ENCODE measurements around the gene TSG101.

TSG101 gene

DNA sequence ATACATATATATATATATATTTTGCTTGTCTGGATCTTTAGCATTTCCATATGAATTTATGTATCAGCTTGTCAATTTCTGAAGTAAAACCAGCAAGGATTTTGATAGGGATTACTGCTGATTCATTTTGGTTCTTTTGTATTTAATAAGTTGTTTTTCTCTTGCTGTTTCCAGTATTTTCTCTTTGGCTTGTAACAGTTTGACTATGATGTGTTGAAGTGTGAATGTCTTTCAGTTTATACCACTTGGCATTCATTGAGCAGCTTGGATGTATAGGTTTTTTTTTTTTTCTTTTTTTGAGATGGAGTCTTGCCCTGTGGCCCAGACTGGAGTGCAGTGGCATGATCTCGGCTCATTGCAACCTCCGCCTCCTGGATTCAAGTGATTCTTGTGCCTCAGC lies 58.7 kb downstream of the TSG101 start:
- DNase-seq (ENCODE audit: low read depth, low spot score): no peak
- WGBS (ENCODE audit: insufficient coverage, insufficient read length): no CpG with 5 or more reads among the region's 2 CpGs
- Histone ChIP-seq H3K4me3 (ENCODE audit: low read length) (no peak overlapping the region), H3K9me3 (ENCODE audit: control insufficient read depth, insufficient read depth, low read length) (no peaks in the 10 kb centered on the region), H3K27me3 (ENCODE audit: control insufficient read depth, insufficient read depth, low read length) (no peaks in the 10 kb centered on the region; the same call in 1 of the 2 replicates), H3K36me3 (ENCODE audit: control insufficient read depth, insufficient read depth, low read length) (no peaks in the 10 kb centered on the region), H3K4me1 (ENCODE audit: control insufficient read depth, insufficient read depth, low read length) (no peaks in the 10 kb centered on the region), H3K27ac (ENCODE audit: low read length) (no peak overlapping the region)

- Histone ChIP-seq H3K4me1 (ENCODE audit: control insufficient read depth, insufficient read depth, low read length) (no peaks in the 10 kb centered on the region), H3K27ac (ENCODE audit: low read length) (no peak overlapping the region), H3K9me3 (ENCODE audit: control insufficient read depth, insufficient read depth, low read length) (no peaks in the 10 kb centered on the region), H3K27me3 (ENCODE audit: control insufficient read depth, insufficient read depth, low read length) (no peaks in the 10 kb centered on the region; the same call in 1 of the 2 replicates), H3K36me3 (ENCODE audit: control insufficient read depth, insufficient read depth, low read length) (no peaks in the 10 kb centered on the region), H3K4me3 (ENCODE audit: low read length) (no peak overlapping the region)
- no peak for DNase-seq (ENCODE audit: low read depth, low spot score)
- WGBS (ENCODE audit: insufficient coverage, insufficient read length): no CpG with 5 or more reads among the region's 2 CpGs
Observed at GRCh38 chr11:18466402-18466801, 60.3 kb downstream of the TSG101 start.

GRCh38 chr11:18463439-18463838 lies 63.3 kb downstream of the TSG101 start:
- H3K4me3 ChIP-seq (ENCODE audit: low read length): no peak overlapping the region
- H3K36me3 ChIP-seq (ENCODE audit: control insufficient read depth, insufficient read depth, low read length): no peaks in the 10 kb centered on the region
- no CpG with 5 or more reads among the region's 1 CpG for WGBS (ENCODE audit: insufficient coverage, insufficient read length)
- no peaks in the 10 kb centered on the region; the same call in 1 of the 2 replicates for H3K27me3 ChIP-seq (ENCODE audit: control insufficient read depth, insufficient read depth, low read length)
- H3K9me3 ChIP-seq (ENCODE audit: control insufficient read depth, insufficient read depth, low read length): no peaks in the 10 kb centered on the region
- H3K4me1 ChIP-seq (ENCODE audit: control insufficient read depth, insufficient read depth, low read length): no peaks in the 10 kb centered on the region
- no peak for DNase-seq (ENCODE audit: low read depth, low spot score)
- no peak overlapping the region for H3K27ac ChIP-seq (ENCODE audit: low read length)

DNA sequence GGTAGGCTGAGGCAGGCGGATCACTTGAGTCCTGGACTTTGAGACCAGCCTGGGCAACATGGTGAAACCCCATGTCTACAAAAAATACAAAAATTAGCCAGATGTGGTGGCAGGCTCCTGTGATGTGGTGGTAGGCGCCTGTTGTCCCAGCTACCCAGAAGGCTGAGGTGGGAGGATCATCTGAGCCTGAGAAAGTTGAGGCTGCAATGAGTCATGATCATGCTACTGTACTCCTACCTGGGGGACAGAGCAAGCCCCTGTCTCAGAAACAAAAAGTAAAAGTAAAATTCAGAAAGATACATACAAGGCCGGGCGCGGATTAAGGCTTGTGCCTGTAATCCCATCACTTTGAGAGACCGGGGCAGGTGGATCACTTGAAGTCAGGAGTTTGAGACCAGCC lies 64.8 kb downstream of the TSG101 start:
- no peak overlapping the region for H3K27ac ChIP-seq (ENCODE audit: low read length)
- H3K9me3 ChIP-seq (ENCODE audit: control insufficient read depth, insufficient read depth, low read length): no peaks in the 10 kb centered on the region
- H3K27me3 ChIP-seq (ENCODE audit: control insufficient read depth, insufficient read depth, low read length): no peaks in the 10 kb centered on the region; the same call in 1 of the 2 replicates
- no peak overlapping the region for H3K4me3 ChIP-seq (ENCODE audit: low read length)
- H3K36me3 ChIP-seq (ENCODE audit: control insufficient read depth, insufficient read depth, low read length): no peaks in the 10 kb centered on the region
- no CpG with 5 or more reads among the region's 6 CpGs for WGBS (ENCODE audit: insufficient coverage, insufficient read length)
- H3K4me1 ChIP-seq (ENCODE audit: control insufficient read depth, insufficient read depth, low read length): no peaks in the 10 kb centered on the region
- DNase-seq (ENCODE audit: low read depth, low spot score): no peak

- Histone ChIP-seq H3K9me3 (ENCODE audit: control insufficient read depth, insufficient read depth, low read length) (no peaks in the 10 kb centered on the region), H3K4me3 (ENCODE audit: low read length) (no peak overlapping the region), H3K4me1 (ENCODE audit: control insufficient read depth, insufficient read depth, low read length) (no peaks in the 10 kb centered on the region), H3K27ac (ENCODE audit: low read length) (no peak overlapping the region), H3K27me3 (ENCODE audit: control insufficient read depth, insufficient read depth, low read length) (no peaks in the 10 kb centered on the region), H3K36me3 (ENCODE audit: control insufficient read depth, insufficient read depth, low read length) (no peaks in the 10 kb centered on the region)
- no CpG with 5 or more reads among the region's 4 CpGs for WGBS (ENCODE audit: insufficient coverage, insufficient read length)
- DNase-seq (ENCODE audit: low read depth, low spot score): no peak
Observed at GRCh38 chr11:18459634-18460033, 67.1 kb downstream of the TSG101 start.

DNA sequence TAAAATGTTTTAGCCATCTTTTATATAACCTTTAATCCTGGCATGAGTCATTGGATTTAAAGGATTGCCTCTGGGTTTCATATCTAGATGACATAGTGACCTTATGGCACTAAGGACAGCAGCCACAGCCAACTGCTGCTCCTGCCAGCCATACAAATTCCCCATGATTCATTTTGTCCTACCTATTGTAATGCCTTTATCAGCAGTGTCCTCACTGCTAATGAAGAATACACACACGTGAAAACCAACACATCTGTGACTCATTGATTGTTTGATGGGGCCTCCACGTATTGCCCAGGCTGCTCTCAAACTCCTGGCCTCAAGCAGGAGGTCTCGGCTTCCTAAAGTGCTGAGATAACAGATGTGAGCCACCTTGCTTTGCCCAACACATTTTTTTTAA lies 69.3 kb downstream of the TSG101 start:
- H3K27ac ChIP-seq (ENCODE audit: low read length): no peak overlapping the region
- no CpG with 5 or more reads among the region's 3 CpGs for WGBS (ENCODE audit: insufficient coverage, insufficient read length)
- H3K9me3 ChIP-seq (ENCODE audit: control insufficient read depth, insufficient read depth, low read length): no peaks in the 10 kb centered on the region
- H3K36me3 ChIP-seq (ENCODE audit: control insufficient read depth, insufficient read depth, low read length): no peaks in the 10 kb centered on the region
- no peak for DNase-seq (ENCODE audit: low read depth, low spot score)
- no peak overlapping the region for H3K4me3 ChIP-seq (ENCODE audit: low read length)
- no peaks in the 10 kb centered on the region for H3K27me3 ChIP-seq (ENCODE audit: control insufficient read depth, insufficient read depth, low read length)
- no peaks in the 10 kb centered on the region for H3K4me1 ChIP-seq (ENCODE audit: control insufficient read depth, insufficient read depth, low read length)

DNA sequence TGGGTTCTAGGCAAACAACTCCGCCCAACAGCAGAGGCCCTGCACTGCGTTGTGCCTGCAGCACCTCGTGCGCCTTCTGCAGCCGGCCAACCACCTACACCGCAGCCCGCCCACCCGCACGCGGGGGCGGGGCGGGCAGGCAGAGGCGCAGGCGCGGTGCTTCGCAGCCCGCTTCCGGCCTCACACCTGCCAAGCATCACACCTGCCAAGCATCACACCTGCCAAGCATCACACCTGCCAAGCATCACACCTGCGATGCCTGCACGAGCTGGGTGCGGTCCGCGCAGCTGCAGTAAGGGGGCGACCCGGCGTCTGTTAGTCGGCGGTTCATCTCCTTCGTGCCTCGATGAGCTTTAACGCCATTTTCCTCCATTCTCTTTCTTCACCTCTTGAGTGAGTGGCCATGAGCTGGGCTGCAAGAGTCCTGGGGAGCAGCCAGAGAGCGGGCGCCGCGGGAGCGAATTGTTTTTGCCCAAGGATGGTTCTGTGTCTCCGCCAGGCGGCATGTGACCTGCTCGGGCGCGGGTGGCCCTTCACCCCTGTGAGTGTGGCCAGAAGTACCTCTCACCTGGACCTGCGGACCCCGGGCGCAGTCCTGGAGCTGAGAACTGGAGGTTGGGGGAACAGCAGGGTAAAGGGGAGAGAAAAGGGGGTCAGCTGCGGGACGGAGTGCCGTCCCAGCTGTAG lies 70.9 kb downstream of the TSG101 start, which contains the start of gene LDHAL6A:
TSS of gene LDHAL6A (plus strand) at position 171 of the 687 bp plus-strand sequence. CDS start 825 bp downstream, outside the sequence.
- no CpG with 5 or more reads among the region's 47 CpGs for WGBS (ENCODE audit: insufficient coverage, insufficient read length)
- no peak within 1 kb of the TSS for H3K4me3 ChIP-seq (ENCODE audit: low read length)
- H3K4me1 ChIP-seq (ENCODE audit: control insufficient read depth, insufficient read depth, low read length): no peaks in the 10 kb centered on the region
- DNase-seq (ENCODE audit: low read depth, low spot score): no peak
- H3K36me3 ChIP-seq (ENCODE audit: control insufficient read depth, insufficient read depth, low read length): no peaks in the 10 kb centered on the region
- H3K27ac ChIP-seq (ENCODE audit: low read length): no peak within 1 kb of the TSS
- H3K9me3 ChIP-seq (ENCODE audit: control insufficient read depth, insufficient read depth, low read length): no peaks in the 10 kb centered on the region
- no peaks in the 10 kb centered on the region for H3K27me3 ChIP-seq (ENCODE audit: control insufficient read depth, insufficient read depth, low read length)

- no peak for DNase-seq (ENCODE audit: low read depth, low spot score)
- H3K4me3 ChIP-seq (ENCODE audit: low read length): no peak overlapping the region
- no CpG with 5 or more reads among the region's 2 CpGs for WGBS (ENCODE audit: insufficient coverage, insufficient read length)
- H3K36me3 ChIP-seq (ENCODE audit: control insufficient read depth, insufficient read depth, low read length): no peaks in the 10 kb centered on the region
- no peak overlapping the region for H3K27ac ChIP-seq (ENCODE audit: low read length)
- H3K4me1 ChIP-seq (ENCODE audit: control insufficient read depth, insufficient read depth, low read length): no peaks in the 10 kb centered on the region
- H3K27me3 ChIP-seq (ENCODE audit: control insufficient read depth, insufficient read depth, low read length): no peaks in the 10 kb centered on the region
- H3K9me3 ChIP-seq (ENCODE audit: control insufficient read depth, insufficient read depth, low read length): no peaks in the 10 kb centered on the region
Observed at GRCh38 chr11:18452927-18453326, 73.8 kb downstream of the TSG101 start.

DNA sequence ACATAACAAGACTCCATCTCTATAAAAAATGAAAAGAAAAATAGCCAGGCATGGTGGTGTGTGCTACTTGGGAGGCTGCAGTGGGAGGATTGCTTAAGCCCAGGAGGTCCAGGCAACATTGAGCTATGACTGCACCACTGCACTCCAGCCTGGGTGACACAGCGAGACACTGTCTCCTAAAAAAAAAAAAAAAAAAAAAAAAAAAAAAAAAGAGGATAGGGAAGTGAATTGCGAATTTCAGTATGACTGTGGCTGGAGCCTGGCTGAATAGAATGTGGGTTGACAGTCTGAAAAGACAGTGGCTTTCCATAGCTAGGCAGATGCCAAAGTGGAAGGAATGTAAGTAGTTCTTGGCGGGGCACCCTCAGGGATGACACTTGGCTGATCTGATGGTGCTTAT lies 77.5 kb downstream of the TSG101 start:
- WGBS (ENCODE audit: insufficient coverage, insufficient read length): no CpG with 5 or more reads among the region's 3 CpGs
- no peaks in the 10 kb centered on the region for H3K9me3 ChIP-seq (ENCODE audit: control insufficient read depth, insufficient read depth, low read length)
- H3K4me3 ChIP-seq (ENCODE audit: low read length): no peak overlapping the region
- no peak for DNase-seq (ENCODE audit: low read depth, low spot score)
- no peak overlapping the region for H3K27ac ChIP-seq (ENCODE audit: low read length)
- H3K36me3 ChIP-seq (ENCODE audit: control insufficient read depth, insufficient read depth, low read length): no peaks in the 10 kb centered on the region
- H3K4me1 ChIP-seq (ENCODE audit: control insufficient read depth, insufficient read depth, low read length): no peaks in the 10 kb centered on the region
- no peaks in the 10 kb centered on the region for H3K27me3 ChIP-seq (ENCODE audit: control insufficient read depth, insufficient read depth, low read length)

DNA sequence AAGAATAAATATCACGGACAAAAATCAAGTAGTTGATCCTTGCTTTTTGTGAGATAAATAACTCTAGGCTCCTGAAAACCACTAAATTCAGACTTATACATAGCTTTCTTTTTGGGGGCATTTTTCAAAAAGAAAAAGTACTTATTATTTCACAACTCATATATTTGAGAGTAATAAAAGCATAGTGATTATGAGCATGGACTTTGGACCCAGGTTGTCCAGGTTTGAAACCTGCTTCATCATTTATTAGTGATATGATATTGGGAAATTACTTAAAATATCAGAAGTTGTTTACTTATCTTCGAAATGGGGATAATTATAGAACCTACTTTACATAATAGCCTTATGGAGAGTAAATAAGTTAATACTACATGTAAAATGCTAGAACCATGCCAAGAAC lies 88.1 kb downstream of the TSG101 start:
- no CpG with 5 or more reads among the region's 2 CpGs for WGBS (ENCODE audit: insufficient coverage, insufficient read length)
- Histone ChIP-seq H3K36me3 (ENCODE audit: control insufficient read depth, insufficient read depth, low read length) (no peaks in the 10 kb centered on the region), H3K4me1 (ENCODE audit: control insufficient read depth, insufficient read depth, low read length) (no peaks in the 10 kb centered on the region), H3K27me3 (ENCODE audit: control insufficient read depth, insufficient read depth, low read length) (no peaks in the 10 kb centered on the region), H3K9me3 (ENCODE audit: control insufficient read depth, insufficient read depth, low read length) (no peaks in the 10 kb centered on the region), H3K4me3 (ENCODE audit: low read length) (no peak overlapping the region), H3K27ac (ENCODE audit: low read length) (no peak overlapping the region)
- DNase-seq (ENCODE audit: low read depth, low spot score): no peak

Data from iPS DF 6.9 (cell line).